Suprapubic skin (tissue), 4 donors: ENCODE results near the gene LHFPL6.

Source experiments
- CTCF ChIP-seq, 2 donors: fragments of 200-600 bp in 1 of 2; fragments of 450-650 bp in 1 of 2; sonication (generic) in 1 of 2; IDR thresholded peaks; one replicate each; pipeline ENCODE4 v1.5.1; 2016 to 2019; ENCODE audit warnings: antibody characterized with exemption in 2 of 2, mild to moderate bottlenecking in 1 of 2, moderate library complexity in 1 of 2
- EP300 ChIP-seq: sonication (generic); formaldehyde crosslinking; IDR thresholded peaks from one replicate; pipeline ENCODE4 v1.6.1; 2017; ENCODE audit warnings: antibody characterized with exemption
- POLR2A ChIP-seq, 2 donors: fragments of 450-650 bp; IDR thresholded peaks; one replicate each; pipeline ENCODE4 v1.6.1; 2017; ENCODE audit warnings: antibody characterized with exemption in 2 of 2, mild to moderate bottlenecking in 2 of 2, moderate library complexity in 2 of 2
- POLR2AphosphoS5 ChIP-seq, 3 donors: sonication (generic); formaldehyde crosslinking; IDR thresholded peaks; one replicate each; pipeline ENCODE4 v1.6.1; 2017; ENCODE audit warnings: antibody characterized with exemption in 3 of 3

DNA sequence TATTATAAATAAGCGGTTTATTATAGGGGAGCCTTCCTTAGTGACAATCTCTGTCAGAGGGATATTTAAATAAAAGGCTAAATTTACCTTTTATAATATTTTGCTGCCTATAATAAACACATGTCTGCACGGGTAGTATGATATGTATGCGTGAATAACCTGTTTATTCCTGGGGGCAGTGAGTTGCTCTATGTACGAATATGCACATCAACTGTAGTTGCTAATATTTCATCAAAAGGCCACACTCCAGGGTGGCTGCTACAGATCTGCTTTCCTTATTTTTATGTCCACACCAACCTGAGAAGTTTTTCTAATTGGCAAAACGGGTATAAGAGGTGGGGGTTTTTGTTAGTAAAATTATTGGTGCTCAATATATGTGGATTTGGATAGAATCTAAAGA is 192.0 kb downstream of the LHFPL6 start:
- TF ChIP-seq CTCF (IDR thresholded peaks at IDR 0.05) = no peak
- TF ChIP-seq POLR2A (IDR thresholded peaks at IDR 0.05) = no peak
- no peak for TF ChIP-seq EP300
- TF ChIP-seq POLR2AphosphoS5 (IDR thresholded peaks at IDR 0.05) = no peak
